Large intestine (tissue), 3 donors: ENCODE data around the gene TEX2. TPM values are rescaled to one million over a fixed set of nuclear protein-coding genes. Genes with fewer than 3 reads are reported as not detected.

Source experiments
- DNase-seq, 2 donors: peaks; one replicate each; pipeline versions ENCODE4 v3.0.0 to v3.0.0-alpha.2; 2013
- H3K27ac ChIP-seq: one replicate; pipeline ENCODE4 v1.5.1; 2013; ENCODE audit warnings: low read length
- H3K27me3 ChIP-seq: 2 replicates; pipeline ENCODE4 v1.6.1; 2013; ENCODE audit warnings: low read length; ENCODE audit not compliant: control insufficient read depth, insufficient read depth
- H3K36me3 ChIP-seq: 2 replicates; pipeline ENCODE4 v1.6.1; 2013; ENCODE audit warnings: low read length; ENCODE audit not compliant: control insufficient read depth, insufficient read depth
- H3K4me1 ChIP-seq: one replicate; pipeline ENCODE4 v1.6.1; 2013; ENCODE audit warnings: low read length; ENCODE audit not compliant: control insufficient read depth, insufficient read depth
- H3K4me3 ChIP-seq: one replicate; pipeline ENCODE4 v1.5.1; 2013; ENCODE audit warnings: low read length
- H3K9me3 ChIP-seq: one replicate; pipeline ENCODE4 v1.6.1; 2013; ENCODE audit warnings: mild to moderate bottlenecking, low read depth, low read length, moderate library complexity; ENCODE audit not compliant: control insufficient read depth
- WGBS: methylation state at CpG from one replicate; pipeline ENCODE4 v1.1.5; 2013; ENCODE audit warnings: low lambda C conversion rate; ENCODE audit not compliant: insufficient coverage; 5-methylcytosine and 5-hydroxymethylcytosine counted together
- polyA plus RNA-seq: library from polyadenylated mRNA; unstranded; fragments of 120-200 nt; gene quantifications from one replicate; pipeline ENCODE4 v1.2.1, GENCODE V29; 2013

Gene TEX2
- polyA plus RNA-seq, 1 donor, result 37.2 TPM

DNA sequence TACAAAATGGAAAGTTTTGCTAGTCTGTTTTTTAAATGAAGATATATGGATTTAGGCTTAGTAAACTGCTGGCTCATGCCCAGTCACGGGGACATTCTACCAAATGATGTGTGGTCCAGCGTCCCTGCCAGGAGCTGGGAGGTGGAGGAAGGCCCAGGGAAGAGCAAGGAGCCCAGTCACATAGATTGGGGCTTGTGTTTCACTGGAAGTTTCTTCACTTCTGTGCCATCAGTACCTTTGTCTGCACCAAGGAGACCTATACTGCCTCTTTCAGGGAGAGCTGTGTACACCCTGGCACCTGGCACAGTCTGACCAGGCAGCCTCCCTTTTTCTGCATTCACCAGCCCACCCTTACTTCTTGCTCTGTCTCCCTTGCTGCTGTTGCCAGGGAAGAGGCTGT lies 100.5 kb downstream of the TEX2 start:
- H3K36me3 ChIP-seq, result peaks cover 37% of the 10 kb centered on the region
- no CpG with 5 or more reads among the region's 2 CpGs for WGBS
- H3K4me3 ChIP-seq, result no peak overlapping the region
- no peaks in the 10 kb centered on the region for H3K27me3 ChIP-seq
- H3K4me1 ChIP-seq, result peaks cover 12% of the 10 kb centered on the region
- DNase-seq, result no peak
- H3K27ac ChIP-seq, result no peak overlapping the region
- no peaks in the 10 kb centered on the region for H3K9me3 ChIP-seq

DNA sequence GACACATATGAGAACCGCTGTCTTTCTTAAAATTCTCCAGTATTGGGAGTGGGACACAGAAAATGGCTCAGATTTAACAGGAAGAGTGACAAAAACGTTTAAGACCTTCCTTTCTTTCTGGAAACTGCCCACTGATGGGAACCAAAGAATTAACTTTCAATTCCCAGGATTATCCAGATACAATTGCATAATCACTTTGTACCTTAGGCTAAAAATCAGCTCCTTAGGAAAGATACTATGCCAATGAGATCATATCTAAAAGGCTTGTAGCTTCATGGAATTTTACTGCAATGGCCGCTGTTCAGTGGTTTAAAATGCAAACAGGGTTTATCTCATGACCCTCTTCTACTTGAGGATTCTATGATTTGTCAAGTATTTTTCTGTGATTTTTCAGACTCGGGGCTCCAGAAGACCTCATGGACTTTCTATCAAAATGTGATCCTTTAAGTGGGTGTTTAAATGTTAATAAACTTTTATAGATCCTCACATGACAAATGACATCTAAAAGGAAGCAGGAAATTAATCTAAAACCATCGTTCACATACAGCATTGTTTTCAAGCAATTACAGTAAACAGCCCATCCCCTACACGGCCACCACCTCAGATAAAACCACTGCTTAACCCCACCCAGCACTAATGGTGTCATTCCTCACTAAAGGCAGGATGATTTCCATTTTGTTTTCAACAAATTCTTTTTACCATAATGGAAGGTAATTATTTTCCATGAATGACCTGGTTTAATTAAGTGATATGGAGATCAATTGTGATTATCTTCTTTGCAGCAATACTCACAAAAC lies 101.5 kb downstream of the TEX2 start:
- Histone ChIP-seq H3K4me1 (peaks cover 12% of the 10 kb centered on the region), H3K27ac (no peak overlapping the region), H3K4me3 (no peak overlapping the region), H3K9me3 (no peaks in the 10 kb centered on the region), H3K27me3 (no peaks in the 10 kb centered on the region), H3K36me3 (peaks cover 34% of the 10 kb centered on the region)
- WGBS, result 87% methylated on average over 4 of the region's 6 CpGs
- no peak for DNase-seq

DNA sequence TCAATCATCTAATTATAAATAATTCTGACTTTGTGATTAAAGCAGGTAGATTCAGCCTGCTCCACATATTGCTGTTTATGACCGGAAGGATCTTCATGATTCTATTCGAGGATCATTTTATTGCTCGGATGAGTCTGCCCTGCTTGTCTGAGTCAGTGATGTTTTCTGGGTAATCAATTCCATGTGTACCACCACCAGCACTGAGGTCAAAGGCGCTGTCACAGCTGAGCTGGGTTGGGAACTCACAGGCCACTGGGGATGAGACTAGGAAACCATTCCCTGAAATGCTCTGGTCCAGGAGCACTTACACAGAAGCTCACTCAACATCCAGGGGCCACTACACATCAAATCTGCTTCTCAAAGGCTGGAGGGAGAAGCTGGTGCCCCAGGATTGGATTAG lies 102.7 kb downstream of the TEX2 start:
- H3K4me1 ChIP-seq, result peaks cover 12% of the 10 kb centered on the region
- H3K36me3 ChIP-seq, result peaks cover 31% of the 10 kb centered on the region
- DNase-seq, result no peak
- WGBS, result 100% methylated on average over 1 of the region's 4 CpGs
- no peaks in the 10 kb centered on the region for H3K27me3 ChIP-seq
- H3K4me3 ChIP-seq, result no peak overlapping the region
- H3K9me3 ChIP-seq, result no peaks in the 10 kb centered on the region
- no peak overlapping the region for H3K27ac ChIP-seq

DNA sequence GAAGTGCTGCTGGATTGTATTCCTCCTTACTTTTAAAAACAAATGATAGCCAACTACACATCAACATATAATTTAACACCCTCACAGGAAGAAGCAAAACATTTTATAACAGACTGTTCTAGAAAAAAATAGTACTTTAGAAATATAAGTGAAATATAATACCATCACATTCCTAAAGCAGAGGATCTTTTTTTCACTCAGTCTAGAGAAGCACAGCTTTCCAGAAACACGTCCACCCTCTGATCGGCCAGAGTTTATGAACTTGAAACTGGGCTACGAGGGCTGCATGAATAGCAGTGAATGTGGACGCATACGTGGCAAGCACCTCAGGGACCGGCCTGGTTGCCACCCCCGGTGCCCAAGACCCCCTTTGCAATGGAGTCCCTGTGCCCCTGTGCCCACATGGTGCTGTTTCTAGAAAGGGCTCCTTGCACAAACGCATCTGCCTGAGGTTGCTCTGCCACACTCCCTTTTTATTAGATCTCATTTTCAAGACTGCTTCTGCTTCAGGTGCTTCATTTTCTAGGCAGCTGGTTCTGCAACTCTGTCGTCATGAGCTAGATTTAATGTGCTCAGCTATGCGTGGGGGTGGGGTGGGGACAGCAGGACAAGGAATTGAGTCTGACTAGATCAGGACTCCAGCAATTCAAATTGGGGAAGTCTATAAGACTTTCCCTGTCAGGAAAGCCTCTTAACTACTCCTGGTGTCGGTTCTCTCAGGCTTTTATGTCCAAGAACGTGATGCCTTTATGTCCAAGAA lies 104.0 kb downstream of the TEX2 start:
- peaks cover 12% of the 10 kb centered on the region for H3K4me1 ChIP-seq
- peaks cover 41% of the 10 kb centered on the region for H3K36me3 ChIP-seq
- no peaks in the 10 kb centered on the region for H3K27me3 ChIP-seq
- no CpG with 5 or more reads among the region's 12 CpGs for WGBS
- DNase-seq, result no peak
- peak overlapping the region; percentile 8 for H3K27ac ChIP-seq
- no peak overlapping the region for H3K4me3 ChIP-seq
- no peaks in the 10 kb centered on the region for H3K9me3 ChIP-seq

DNA sequence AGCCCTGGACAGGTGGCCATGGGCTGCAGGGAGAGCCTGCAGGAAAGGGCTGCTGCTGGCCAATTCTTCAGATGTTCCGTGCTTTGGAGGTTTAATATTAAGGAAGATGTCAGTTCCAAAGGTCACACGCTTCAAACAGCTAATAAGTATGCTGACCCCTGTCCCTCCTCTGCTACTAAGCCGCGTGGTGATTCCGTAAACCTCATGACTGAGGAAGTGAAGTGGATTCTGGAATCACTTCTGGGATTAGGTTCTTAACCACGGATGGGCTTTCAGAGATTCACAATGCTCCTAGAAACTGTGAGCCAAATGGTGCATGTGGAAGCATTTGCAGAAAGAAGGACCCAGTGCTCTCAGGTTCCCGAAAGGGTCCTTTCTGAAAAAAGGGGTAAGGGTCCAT lies 104.7 kb downstream of the TEX2 start:
- H3K4me3 ChIP-seq, result no peak overlapping the region
- H3K27me3 ChIP-seq, result no peaks in the 10 kb centered on the region
- peaks cover 40% of the 10 kb centered on the region for H3K36me3 ChIP-seq
- H3K27ac ChIP-seq, result no peak overlapping the region
- H3K9me3 ChIP-seq, result no peaks in the 10 kb centered on the region
- peaks cover 12% of the 10 kb centered on the region for H3K4me1 ChIP-seq
- peak in 1 of 2 donors; percentile 68 for DNase-seq
- 20% methylated on average over 1 of the region's 7 CpGs for WGBS

DNA sequence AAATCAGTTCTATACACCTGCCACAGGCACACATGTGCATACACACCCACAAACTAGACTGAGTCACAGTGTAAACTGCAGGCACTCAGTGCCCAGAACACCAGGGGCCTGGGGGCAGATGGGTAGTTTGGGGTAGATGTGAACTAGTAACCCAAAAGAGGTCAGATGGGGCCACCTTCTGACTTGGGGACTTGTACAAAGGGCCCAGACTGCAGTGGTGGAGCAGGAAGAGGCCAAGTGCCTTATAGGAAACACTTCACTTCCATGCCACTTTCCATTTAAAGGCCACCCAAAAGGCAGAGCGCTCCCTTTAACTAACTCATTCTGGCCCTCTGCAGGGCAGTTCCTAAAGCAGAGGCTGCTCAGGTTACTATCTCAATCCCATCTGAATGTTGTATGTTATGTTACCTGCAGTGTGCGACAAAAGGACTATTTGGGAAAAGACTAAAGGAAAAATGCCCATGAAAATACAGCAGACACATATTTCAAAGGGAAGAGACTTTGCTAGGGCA lies 105.3 kb downstream of the TEX2 start:
- Histone ChIP-seq H3K4me1 (peaks cover 12% of the 10 kb centered on the region), H3K4me3 (no peak overlapping the region), H3K27ac (no peak overlapping the region), H3K36me3 (peaks cover 45% of the 10 kb centered on the region), H3K27me3 (no peaks in the 10 kb centered on the region), H3K9me3 (no peaks in the 10 kb centered on the region)
- no peak for DNase-seq
- WGBS, result no CpG with 5 or more reads among the region's 2 CpGs

DNA sequence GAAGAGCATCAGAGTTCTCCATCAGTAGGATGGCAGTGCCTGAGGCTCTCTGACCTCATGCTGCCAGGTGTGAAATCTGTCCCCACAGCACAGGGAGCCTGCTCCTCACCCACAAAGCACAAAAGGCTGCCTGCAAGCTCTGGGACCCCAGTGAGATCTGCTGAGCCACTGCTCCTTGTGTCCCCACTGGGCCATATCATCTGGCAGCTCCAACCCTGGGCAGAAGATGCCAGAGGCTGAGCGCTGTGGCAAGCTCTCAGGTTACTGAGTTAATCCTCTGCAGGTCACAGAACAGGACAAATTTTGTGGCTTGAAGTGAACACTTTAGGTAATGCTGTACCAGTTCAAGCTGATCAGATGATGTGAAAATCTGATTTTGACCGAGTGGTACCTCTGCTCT lies 106.4 kb downstream of the TEX2 start:
- H3K4me1 ChIP-seq, result peaks cover 12% of the 10 kb centered on the region
- H3K4me3 ChIP-seq, result no peak overlapping the region
- no peak for DNase-seq
- H3K36me3 ChIP-seq, result peaks cover 52% of the 10 kb centered on the region
- no peaks in the 10 kb centered on the region for H3K27me3 ChIP-seq
- no CpG with 5 or more reads among the region's 2 CpGs for WGBS
- no peaks in the 10 kb centered on the region for H3K9me3 ChIP-seq
- H3K27ac ChIP-seq, result no peak overlapping the region

DNA sequence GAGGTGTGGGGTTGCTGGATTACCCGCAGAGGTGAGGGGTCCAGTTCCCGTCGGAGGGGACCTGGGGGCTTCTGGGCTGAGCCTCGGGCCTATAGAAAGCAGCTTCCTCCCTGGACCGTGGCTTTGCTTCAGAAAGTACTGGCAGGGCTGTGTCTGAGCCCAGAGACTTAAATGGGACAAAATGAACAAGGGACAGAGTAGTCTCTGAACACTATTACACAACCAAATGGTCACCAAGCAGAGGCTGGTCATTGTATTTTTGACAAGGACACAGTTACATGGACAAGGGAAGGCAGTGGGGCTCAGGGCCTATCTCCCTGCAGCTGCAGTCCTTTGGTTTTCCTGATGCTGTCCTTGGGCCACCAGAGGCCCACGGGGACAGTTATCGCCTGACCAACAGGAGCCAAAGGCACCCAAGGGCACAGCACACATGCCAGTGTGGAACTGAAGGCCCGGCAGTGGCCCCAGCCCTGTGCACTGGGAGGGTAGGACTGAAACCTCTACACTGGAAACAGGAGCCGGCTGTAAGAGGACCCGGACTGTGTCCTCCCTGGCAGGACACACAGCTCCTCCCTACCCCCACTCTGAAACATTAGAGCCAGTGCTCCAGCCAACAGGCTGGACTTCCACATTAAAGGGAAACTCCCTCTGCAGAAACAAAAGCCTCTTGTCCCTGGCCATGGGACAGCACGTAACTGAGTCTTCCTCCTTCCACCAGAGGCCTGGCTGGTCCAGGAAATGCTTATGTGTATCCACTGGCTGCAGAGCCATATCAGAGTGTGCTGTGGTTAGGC lies 107.1 kb downstream of the TEX2 start:
- Histone ChIP-seq H3K36me3 (peaks cover 49% of the 10 kb centered on the region), H3K9me3 (no peaks in the 10 kb centered on the region), H3K4me1 (peaks cover 12% of the 10 kb centered on the region), H3K27ac (no peak overlapping the region), H3K4me3 (no peak overlapping the region), H3K27me3 (no peaks in the 10 kb centered on the region)
- WGBS, result no CpG with 5 or more reads among the region's 11 CpGs
- no peak for DNase-seq

DNA sequence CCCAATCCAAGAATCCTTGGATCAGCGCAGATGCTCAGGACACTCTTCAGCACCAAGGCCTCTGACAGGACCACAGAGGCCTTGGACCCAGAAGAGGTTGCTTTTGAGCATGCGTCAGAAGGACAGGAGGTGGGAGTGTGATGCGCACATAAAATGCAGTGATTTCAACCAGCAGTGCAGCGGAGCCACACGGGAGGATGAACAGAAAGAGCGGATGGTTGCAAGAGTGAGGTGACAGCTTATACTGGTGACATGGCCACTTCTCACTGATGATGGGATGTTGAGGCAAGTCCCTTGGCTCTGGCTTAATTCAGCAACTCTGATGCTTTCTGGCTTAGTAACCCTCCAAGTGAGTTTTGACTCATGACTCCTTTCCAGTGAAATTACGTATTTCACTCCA lies 107.9 kb downstream of the TEX2 start:
- WGBS, result no CpG with 5 or more reads among the region's 7 CpGs
- peaks cover 15% of the 10 kb centered on the region for H3K4me1 ChIP-seq
- peaks cover 50% of the 10 kb centered on the region for H3K36me3 ChIP-seq
- H3K4me3 ChIP-seq, result no peak overlapping the region
- no peak for DNase-seq
- no peak overlapping the region for H3K27ac ChIP-seq
- no peaks in the 10 kb centered on the region for H3K27me3 ChIP-seq
- no peaks in the 10 kb centered on the region for H3K9me3 ChIP-seq

DNA sequence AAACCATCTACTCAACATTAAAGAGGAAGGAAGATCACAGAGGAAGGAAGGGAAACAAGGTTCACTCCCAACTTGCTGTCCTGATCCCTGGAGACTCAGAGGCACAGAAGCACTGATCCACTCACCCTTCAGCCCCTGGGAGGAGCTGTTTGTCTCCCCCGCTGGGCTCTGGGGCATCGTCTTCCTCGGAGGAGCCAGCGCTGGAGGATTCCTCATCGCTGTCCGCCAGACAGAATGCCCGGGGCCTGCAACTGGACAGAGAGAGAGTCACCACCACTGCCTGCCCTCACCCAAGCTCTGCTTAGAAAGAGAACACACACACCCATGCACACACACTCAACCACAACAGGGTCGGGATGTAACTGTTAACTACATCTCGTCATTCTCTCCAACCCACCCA lies 108.3 kb downstream of the TEX2 start:
- no CpG with 5 or more reads among the region's 9 CpGs for WGBS
- DNase-seq, result no peak
- H3K27ac ChIP-seq, result no peak overlapping the region

More for the DNA sequence above, 108.3 kb downstream of the TEX2 start:
- peaks cover 18% of the 10 kb centered on the region for H3K4me1 ChIP-seq
- H3K36me3 ChIP-seq, result peaks cover 50% of the 10 kb centered on the region
- H3K9me3 ChIP-seq, result no peaks in the 10 kb centered on the region
- H3K4me3 ChIP-seq, result no peak overlapping the region
- H3K27me3 ChIP-seq, result no peaks in the 10 kb centered on the region
